Right atrium auricular region (tissue), 2 donors: ENCODE measurements around the gene SNRNP48. TPM values are rescaled to one million over a fixed set of nuclear protein-coding genes. Genes with fewer than 3 reads are reported as not detected.

ENCODE experiments used
- DNase-seq: peaks from one replicate; pipeline ENCODE4 v3.0.0-alpha.2; 2019; ENCODE audit warnings: low spot score
- H3K27ac ChIP-seq, 2 donors: fragments of 200-600 bp; sonication (generic); 1 replicate in 1 of 2; 2 replicates in 1 of 2; pipeline ENCODE4 v1.5.1; 2016 to 2019
- H3K27me3 ChIP-seq, 2 donors: fragments of 200-600 bp; sonication (generic); one replicate each; pipeline versions ENCODE4 v1.5.1 to v1.6.0; 2017 to 2019
- H3K36me3 ChIP-seq: fragments of 200-600 bp; sonication (generic); one replicate; pipeline ENCODE4 v1.5.1; 2016
- H3K4me1 ChIP-seq, 2 donors: fragments of 200-600 bp; sonication (generic); one replicate each; pipeline versions ENCODE4 v1.5.1 to v1.6.0; 2017 to 2019
- H3K4me3 ChIP-seq, 2 donors: fragments of 200-600 bp; sonication (generic); 1 replicate in 1 of 2; 2 replicates in 1 of 2; pipeline ENCODE4 v1.5.1; 2017 to 2019; ENCODE audit warnings: mild to moderate bottlenecking in 1 of 2, moderate library complexity in 1 of 2
- H3K9me3 ChIP-seq, 2 donors: fragments of 200-600 bp; sonication (generic); one replicate each; pipeline ENCODE4 v1.5.1; 2019
- CTCF ChIP-seq, 2 donors: fragments of 200-600 bp; sonication (generic); IDR thresholded peaks; one replicate each; pipeline ENCODE4 v1.5.1; 2019; ENCODE audit warnings: antibody characterized with exemption in 2 of 2
- total RNA-seq, 2 donors: library from RNA; depleted of rRNA; stranded (reverse); fragments of >200 nt; gene quantifications; one replicate each; pipeline ENCODE4 v1.1.0, GENCODE V29; 2016

SNRNP48 gene
- total RNA-seq, 2 donors from 2014 or later = 9.3 to 9.6 TPM

DNA sequence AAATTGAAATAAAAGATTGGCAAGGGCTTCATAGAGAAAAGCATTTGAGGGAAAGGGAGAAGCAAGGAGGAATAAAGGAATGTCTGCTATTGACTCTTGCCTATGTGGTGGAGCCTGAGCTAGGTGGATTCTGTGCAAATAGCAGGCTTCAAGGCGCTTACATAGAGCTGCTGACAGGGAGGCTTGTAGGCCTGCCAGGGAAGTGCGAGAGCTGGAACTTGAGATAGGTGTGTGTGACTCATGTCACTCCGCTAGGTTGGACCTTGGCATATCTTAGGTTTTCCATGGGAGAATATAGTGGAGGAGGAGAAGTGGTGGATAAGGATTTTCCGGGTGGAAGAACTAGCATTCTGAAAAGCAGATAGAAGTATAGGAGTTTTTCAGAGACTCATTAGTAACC, 14.0 kb downstream of the SNRNP48 start:
- TF ChIP-seq CTCF (IDR thresholded peaks at IDR 0.05) = no peak
- DNase-seq = no peak
- no peak overlapping the region for H3K4me3 ChIP-seq
- no peaks in the 10 kb centered on the region for H3K9me3 ChIP-seq
- H3K36me3 ChIP-seq = peaks cover 88% of the 10 kb centered on the region
- H3K27me3 ChIP-seq = no peaks in the 10 kb centered on the region
- peak overlapping the region in 1 of 2 donors; percentile 26 for H3K27ac ChIP-seq
- peaks cover 0 to 6% of the 10 kb centered on the region in 2 donors for H3K4me1 ChIP-seq

- Histone ChIP-seq H3K27me3 (no peaks in the 10 kb centered on the region), H3K4me1 (peaks cover 0 to 6% of the 10 kb centered on the region in 2 donors), H3K36me3 (peaks cover 88% of the 10 kb centered on the region), H3K9me3 (no peaks in the 10 kb centered on the region), H3K27ac (peak overlapping the region in 1 of 2 donors; percentile 26), H3K4me3 (no peak overlapping the region)
- no peak for TF ChIP-seq CTCF (IDR thresholded peaks at IDR 0.05)
- DNase-seq = no peak
These were observed 14.5 kb downstream of the SNRNP48 start for GRCh38 chr6:7604506-7604905.

GRCh38 chr6:7615611-7616383, 25.8 kb downstream of the SNRNP48 start:
- Histone ChIP-seq H3K36me3 (peaks cover 7% of the 10 kb centered on the region), H3K27ac (no peak overlapping the region), H3K27me3 (no peaks in the 10 kb centered on the region), H3K4me1 (peaks cover 0 to 6% of the 10 kb centered on the region in 2 donors), H3K4me3 (peak overlapping the region in 1 of 2 donors; percentile 8), H3K9me3 (no peaks in the 10 kb centered on the region)
- no peak for DNase-seq
- peak; percentile 38 to 74 for TF ChIP-seq CTCF (IDR thresholded peaks at IDR 0.05)

- Histone ChIP-seq H3K36me3 (no peaks in the 10 kb centered on the region), H3K27ac (no peak overlapping the region), H3K4me1 (peaks cover 0 to 6% of the 10 kb centered on the region in 2 donors), H3K4me3 (no peak overlapping the region), H3K9me3 (no peaks in the 10 kb centered on the region), H3K27me3 (no peaks in the 10 kb centered on the region)
- TF ChIP-seq CTCF (IDR thresholded peaks at IDR 0.05) = no peak
- DNase-seq = peak; percentile 72
These were observed 28.1 kb downstream of the SNRNP48 start for GRCh38 chr6:7617801-7618764.

GRCh38 chr6:7621761-7622160, 31.8 kb downstream of the SNRNP48 start:
- no peaks in the 10 kb centered on the region for H3K36me3 ChIP-seq
- H3K4me3 ChIP-seq = no peak overlapping the region
- no peak overlapping the region for H3K27ac ChIP-seq
- no peaks in the 10 kb centered on the region for H3K27me3 ChIP-seq
- DNase-seq = no peak
- H3K9me3 ChIP-seq = no peaks in the 10 kb centered on the region
- H3K4me1 ChIP-seq = no peaks in the 10 kb centered on the region
- TF ChIP-seq CTCF (IDR thresholded peaks at IDR 0.05) = no peak
